Measurements from ENCODE around the gene SLC40A1.

- TF ChIP-seq CTCF (IDR thresholded peaks at IDR 0.05) (no peak), POLR2A (IDR thresholded peaks at IDR 0.05) (no peak)
Measured at GRCh38 chr2:189548666-189549448, 31.7 kb downstream of the SLC40A1 start.
